NCI-H774 (cell line): ENCODE data around the gene ZRANB2.
A peak's percentile ranks its signal among the peaks of the same experiment; 100 is the strongest.

Experiments
- DNase-seq: peaks from one replicate; lab custom pipeline; 2025; lab: John Stamatoyannopoulos, UW

Gene ZRANB2

DNA sequence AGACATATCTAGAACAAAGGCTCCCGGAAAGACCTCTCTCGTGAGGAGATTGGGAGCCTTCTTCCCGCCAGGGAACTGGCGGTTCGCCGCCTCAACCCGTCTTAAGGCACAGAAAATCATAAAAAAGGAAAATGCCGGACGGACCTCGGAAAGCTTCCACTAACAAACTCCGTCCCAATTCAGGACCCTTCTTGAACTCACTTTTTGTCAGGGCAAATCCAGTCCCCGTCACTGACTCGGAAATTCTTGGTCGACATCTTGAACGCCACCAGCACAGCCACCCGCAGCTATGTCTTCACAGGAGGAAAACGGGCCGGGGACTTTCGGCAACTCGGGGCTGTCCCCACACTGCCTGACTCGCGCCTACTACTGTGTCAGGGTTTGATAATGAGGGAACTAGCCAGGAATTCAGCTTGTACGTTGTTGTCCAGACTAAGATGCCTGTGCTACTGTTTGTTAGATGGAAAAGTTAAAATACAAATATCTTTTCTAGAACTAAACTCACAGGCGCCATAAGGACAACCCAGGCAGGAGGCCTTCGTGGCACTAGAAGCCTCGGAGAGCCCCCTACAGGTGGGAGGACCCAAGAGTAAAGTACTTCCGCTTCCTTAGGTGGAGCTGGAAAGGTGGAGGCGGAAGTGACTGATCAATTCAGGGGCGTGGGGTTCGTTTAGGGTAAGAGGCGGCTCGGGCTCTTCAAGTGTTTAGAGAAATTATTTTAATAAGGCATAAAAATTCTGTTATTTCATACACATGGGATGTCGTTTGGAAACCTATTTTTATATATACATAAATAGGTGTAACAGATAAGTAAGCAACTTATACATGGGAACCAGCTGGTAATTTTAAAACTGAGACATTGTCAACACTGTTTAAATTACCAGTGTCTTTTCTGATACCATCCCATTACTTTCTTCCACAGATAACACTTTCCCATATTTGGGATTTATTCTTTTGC lies at the start of gene ZRANB2:
Gene ZRANB2, minus strand, starts transcription at position 297 of the 958 bp plus-strand sequence. Its CDS starts 40 bp downstream, at position 257.
- DNase-seq = peak; percentile 94

DNA sequence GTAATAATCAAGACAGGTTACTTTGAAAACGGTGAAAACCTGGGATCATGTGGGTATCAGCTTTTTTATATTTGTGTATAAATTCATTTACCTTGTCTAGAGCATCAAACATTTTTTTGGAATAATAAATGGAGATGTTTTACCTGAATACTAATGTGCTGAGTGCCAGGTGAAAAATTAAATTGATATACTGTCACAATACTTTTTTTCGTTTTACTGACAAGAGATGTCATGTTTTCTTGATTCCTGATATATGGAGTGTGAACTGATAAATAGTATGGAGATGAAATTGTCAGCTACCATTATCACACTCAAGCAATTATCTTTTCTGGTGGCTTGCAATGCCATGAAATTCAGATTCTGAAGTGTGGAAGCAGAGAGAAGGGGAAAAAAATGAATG lies 47.2 kb upstream of the ZRANB2 start:
- no peak for DNase-seq

DNA sequence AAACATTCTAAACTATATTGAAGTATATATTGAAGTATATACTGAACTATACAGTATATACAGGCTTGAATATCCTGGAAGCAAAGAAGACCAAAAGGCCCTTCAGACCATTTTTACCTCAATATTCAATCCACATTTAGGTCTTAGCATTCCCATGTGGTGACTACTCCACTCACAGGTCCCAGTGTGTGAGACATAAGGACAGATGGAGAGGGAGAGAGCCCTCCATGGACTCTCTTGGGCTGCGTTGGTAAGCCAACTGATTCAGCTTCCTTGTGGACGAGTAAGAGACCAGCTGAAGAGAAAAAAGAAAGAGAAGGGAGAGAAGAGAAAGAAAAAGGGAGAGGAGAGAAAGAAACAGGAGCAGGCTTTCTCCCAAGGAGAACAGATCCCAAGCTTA lies 37.3 kb upstream of the ZRANB2 start:
- no peak for DNase-seq

GRCh38 chr1:71116729-71117128 lies 35.9 kb upstream of the ZRANB2 start:
- DNase-seq = no peak

DNA sequence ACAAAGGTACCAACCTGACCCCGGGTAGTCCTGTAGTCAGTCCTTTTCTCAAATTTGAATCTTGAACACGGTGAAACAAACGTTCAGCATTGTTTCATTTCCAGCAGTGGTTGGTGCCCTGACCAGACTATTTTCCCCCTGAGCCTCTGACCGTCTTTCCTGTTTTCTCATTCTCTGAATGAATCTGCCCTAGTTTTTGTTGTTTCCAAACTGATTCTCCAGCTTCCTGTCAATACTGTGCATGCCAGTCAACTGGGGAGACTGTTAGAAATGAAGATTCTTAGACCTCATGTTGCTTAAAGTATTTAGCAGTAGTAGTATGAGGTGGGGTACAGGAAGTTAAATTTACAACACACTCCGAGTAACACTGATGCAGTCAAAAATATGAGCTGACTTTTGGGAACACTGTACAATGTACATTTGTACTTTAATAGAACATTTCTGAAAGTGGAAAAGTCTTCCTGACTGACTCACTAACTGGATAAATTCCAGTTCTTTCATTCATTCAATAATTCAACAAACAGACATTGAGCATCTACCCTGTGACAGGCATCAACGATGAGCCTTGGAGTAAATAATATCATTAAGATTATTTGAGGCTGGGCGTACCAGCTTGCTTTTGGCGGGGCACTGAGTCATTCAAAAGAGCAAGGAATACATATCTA lies 26.0 kb upstream of the ZRANB2 start:
- no peak for DNase-seq

DNA sequence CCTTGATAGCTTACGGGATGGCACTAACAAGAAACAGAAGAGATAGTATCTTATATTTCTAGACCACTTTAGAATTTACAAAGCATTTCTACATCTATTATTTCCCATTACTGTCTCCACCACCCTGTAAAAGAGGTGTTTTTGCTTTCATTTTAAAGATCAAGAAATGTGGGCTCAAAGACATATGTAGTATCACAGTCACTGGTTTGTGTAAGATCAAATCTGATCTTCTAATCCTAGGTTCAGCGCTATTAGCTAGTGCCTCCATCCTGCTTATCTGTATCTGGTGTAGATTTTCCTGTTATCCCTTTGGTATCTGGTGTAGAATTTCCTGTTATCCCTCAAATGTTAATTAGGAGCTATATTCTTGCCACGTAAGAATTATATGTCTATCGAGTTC lies 23.6 kb upstream of the ZRANB2 start:
- no peak for DNase-seq

- no peak for DNase-seq
Observed at GRCh38 chr1:71101839-71102376, 21.1 kb upstream of the ZRANB2 start.

DNA sequence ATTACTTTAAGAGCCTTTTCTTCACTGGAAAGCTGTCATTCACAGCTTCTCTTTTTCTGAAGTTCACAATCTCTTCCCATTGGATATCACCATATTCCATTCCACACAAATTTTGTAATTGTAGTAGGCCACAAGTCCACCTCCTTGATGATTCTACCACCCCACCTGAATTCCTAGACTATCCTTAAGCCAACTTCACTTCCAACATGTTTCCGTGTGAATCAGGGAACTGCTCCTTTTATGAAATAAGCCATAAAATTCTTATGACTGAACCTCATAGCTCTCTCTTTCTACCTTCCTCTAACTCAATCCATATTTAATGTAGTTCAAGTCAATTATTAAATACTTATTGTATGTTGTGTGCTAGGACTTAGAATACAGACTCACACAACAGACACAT lies 16.6 kb upstream of the ZRANB2 start:
- no peak for DNase-seq

- DNase-seq = no peak
Observed at GRCh38 chr1:71094913-71095312, 14.1 kb upstream of the ZRANB2 start.

- DNase-seq = no peak
Observed at GRCh38 chr1:71093938-71094337, 13.1 kb upstream of the ZRANB2 start.

GRCh38 chr1:71089536-71090270 lies 8.9 kb upstream of the ZRANB2 start:
- DNase-seq = no peak

DNA sequence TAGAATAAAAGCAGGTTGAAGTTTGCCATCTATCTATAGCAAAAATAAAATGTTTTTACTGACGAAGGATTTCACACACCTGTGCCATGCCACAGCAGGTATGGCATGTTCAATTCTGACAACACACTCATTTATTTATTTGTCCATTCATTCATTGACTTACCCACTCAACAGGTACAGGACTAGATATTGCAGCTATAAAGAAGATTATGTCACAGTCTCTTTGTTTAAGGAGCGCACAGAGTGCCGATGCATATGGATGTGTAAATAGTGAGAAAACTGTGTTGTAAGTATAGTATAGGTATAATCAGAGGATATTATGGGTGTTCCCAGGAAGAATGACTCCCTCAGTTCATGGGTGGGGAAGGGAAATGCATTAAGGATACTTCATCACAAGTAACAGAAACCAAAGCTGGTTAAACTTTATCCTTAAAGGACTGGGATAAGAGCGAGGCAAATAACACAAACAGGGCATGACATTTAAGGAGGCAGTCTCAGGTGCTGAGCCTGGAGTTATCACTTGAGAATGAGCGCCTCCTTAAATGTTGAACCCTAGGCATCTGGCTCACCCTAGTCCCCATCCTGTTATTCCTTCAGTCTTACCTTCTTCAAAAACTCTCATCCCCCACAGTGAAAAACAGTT lies 7.9 kb upstream of the ZRANB2 start:
- no peak for DNase-seq

GRCh38 chr1:71087713-71088112 lies 6.9 kb upstream of the ZRANB2 start:
- DNase-seq = no peak

GRCh38 chr1:71087060-71087459 lies 6.2 kb upstream of the ZRANB2 start:
- DNase-seq = no peak

- no peak for DNase-seq
Observed at GRCh38 chr1:71086331-71086730, 5.5 kb upstream of the ZRANB2 start.

GRCh38 chr1:71083271-71083670 lies 2.4 kb upstream of the ZRANB2 start:
- DNase-seq = no peak

DNA sequence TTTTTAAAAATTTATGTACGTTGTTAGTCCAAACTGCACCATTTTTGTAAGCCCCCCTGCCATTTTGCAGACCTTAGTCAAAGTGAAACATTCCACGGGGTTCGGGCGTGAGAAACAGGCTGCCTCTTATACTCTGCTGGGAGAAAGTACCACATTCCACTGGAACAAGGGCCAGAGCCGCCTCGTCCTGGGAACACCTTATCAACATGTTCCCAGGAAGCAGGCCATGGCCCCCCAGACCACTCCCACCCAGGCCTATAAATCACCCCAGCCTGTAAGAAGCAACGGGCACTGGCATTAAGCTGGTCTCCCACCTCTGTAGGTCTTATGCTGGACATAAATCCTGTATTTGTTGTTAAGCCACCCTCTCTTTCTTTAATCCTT lies 854 bp upstream of the ZRANB2 start:
- DNase-seq = no peak

- no peak for DNase-seq
Observed at GRCh38 chr1:71080230-71080738, 551 bp downstream of the ZRANB2 start.

DNA sequence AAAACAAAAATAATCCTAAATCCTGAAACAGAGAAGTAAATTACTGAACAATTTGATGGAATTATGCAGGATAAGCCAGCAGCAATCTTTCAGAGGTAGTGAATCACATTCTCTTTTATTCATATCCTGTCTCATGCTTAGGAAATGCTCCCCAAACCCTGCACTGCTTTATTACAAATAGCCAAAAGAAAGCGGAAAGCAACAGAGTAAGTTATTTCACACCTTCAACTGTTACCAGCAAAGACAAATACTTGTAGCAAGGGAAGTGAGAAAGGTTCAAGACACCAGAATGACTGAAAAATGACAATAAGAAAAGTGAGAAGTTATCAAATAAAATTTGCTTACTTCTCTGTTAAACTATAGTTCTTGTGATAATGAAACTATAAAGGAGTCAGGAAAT lies 6.2 kb downstream of the ZRANB2 start:
- no peak for DNase-seq

- no peak for DNase-seq
Observed at GRCh38 chr1:71072273-71072672, 8.6 kb downstream of the ZRANB2 start.

DNA sequence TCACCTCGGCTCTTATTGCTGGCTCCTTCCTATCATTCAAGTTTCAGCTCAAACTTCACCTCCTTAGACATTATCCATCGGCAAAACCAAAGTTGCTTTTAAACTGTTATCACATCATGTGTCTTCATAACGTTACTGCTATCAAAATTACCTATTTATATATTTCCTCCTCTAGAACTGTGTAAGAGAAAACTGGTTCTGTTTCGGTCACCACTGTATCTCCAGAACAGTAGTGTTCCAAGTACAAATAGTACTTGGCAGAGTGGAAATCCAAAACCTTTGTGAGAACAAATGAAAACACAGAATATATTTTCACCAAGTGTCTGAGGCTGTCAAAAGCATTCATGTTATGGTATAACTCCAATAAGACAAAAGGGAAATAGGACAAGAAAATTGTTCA lies 9.1 kb downstream of the ZRANB2 start:
- no peak for DNase-seq
